Measurements from ENCODE around the gene POLR3A. TPM values are rescaled to one million over a fixed set of nuclear protein-coding genes. Genes with fewer than 3 reads are reported as not detected.

POLR3A gene
- total and polyA plus RNA-seq, 2 donors, result 5.6 to 9.4 TPM

GRCh38 chr10:78017856-78018255 is 11.5 kb downstream of the POLR3A start:
- no peak for DNase-seq (ENCODE audit: low read depth in 6 of 9, low spot score in 9 of 9)
- Histone ChIP-seq H3K9me3 (ENCODE audit: control insufficient read depth in 2 of 2, insufficient read depth in 1 of 2, low read length in 1 of 2) (no peaks in the 10 kb centered on the region), H3K36me3 (ENCODE audit: control insufficient read depth in 2 of 2, insufficient read depth in 2 of 2, low read length in 1 of 2) (peaks cover 73 to 85% of the 10 kb centered on the region in 2 donors), H3K4me1 (ENCODE audit: control insufficient read depth in 2 of 2, insufficient read depth in 2 of 2, low read length in 2 of 2) (no peaks in the 10 kb centered on the region), H3K27ac (ENCODE audit: low read depth in 1 of 2, low read length in 1 of 2) (no peak overlapping the region), H3K4me3 (ENCODE audit: low read length in 2 of 2) (no peak overlapping the region), H3K27me3 (ENCODE audit: control insufficient read depth in 2 of 2, insufficient read depth in 1 of 2, low read length in 1 of 2) (no peaks in the 10 kb centered on the region)
- 96% methylated on average over 5 of the region's 5 CpGs for WGBS

GRCh38 chr10:78015546-78015945 is 13.8 kb downstream of the POLR3A start:
- WGBS, result 96% methylated on average over 5 of the region's 5 CpGs
- H3K4me1 ChIP-seq (ENCODE audit: control insufficient read depth in 2 of 2, insufficient read depth in 2 of 2, low read length in 2 of 2), result no peaks in the 10 kb centered on the region
- DNase-seq (ENCODE audit: low read depth in 6 of 9, low spot score in 9 of 9), result no peak
- H3K27ac ChIP-seq (ENCODE audit: low read depth in 1 of 2, low read length in 1 of 2), result no peak overlapping the region
- H3K9me3 ChIP-seq (ENCODE audit: control insufficient read depth in 2 of 2, insufficient read depth in 1 of 2, low read length in 1 of 2), result no peaks in the 10 kb centered on the region
- peaks cover 75 to 84% of the 10 kb centered on the region in 2 donors for H3K36me3 ChIP-seq (ENCODE audit: control insufficient read depth in 2 of 2, insufficient read depth in 2 of 2, low read length in 1 of 2)
- H3K4me3 ChIP-seq (ENCODE audit: low read length in 2 of 2), result no peak overlapping the region
- no peaks in the 10 kb centered on the region for H3K27me3 ChIP-seq (ENCODE audit: control insufficient read depth in 2 of 2, insufficient read depth in 1 of 2, low read length in 1 of 2)

GRCh38 chr10:78013564-78013963 is 15.8 kb downstream of the POLR3A start:
- no peak for DNase-seq (ENCODE audit: low read depth in 6 of 9, low spot score in 9 of 9)
- H3K27me3 ChIP-seq (ENCODE audit: control insufficient read depth in 2 of 2, insufficient read depth in 1 of 2, low read length in 1 of 2), result no peaks in the 10 kb centered on the region
- no peak overlapping the region for H3K27ac ChIP-seq (ENCODE audit: low read depth in 1 of 2, low read length in 1 of 2)
- no peaks in the 10 kb centered on the region for H3K9me3 ChIP-seq (ENCODE audit: control insufficient read depth in 2 of 2, insufficient read depth in 1 of 2, low read length in 1 of 2)
- no peak overlapping the region for H3K4me3 ChIP-seq (ENCODE audit: low read length in 2 of 2)
- H3K4me1 ChIP-seq (ENCODE audit: control insufficient read depth in 2 of 2, insufficient read depth in 2 of 2, low read length in 2 of 2), result no peaks in the 10 kb centered on the region
- H3K36me3 ChIP-seq (ENCODE audit: control insufficient read depth in 2 of 2, insufficient read depth in 2 of 2, low read length in 1 of 2), result peaks cover 74 to 84% of the 10 kb centered on the region in 2 donors
- WGBS, result 98% methylated on average over 1 of the region's 1 CpG

GRCh38 chr10:78011065-78011464 is 18.2 kb downstream of the POLR3A start:
- H3K9me3 ChIP-seq (ENCODE audit: control insufficient read depth in 2 of 2, insufficient read depth in 1 of 2, low read length in 1 of 2), result no peaks in the 10 kb centered on the region
- peaks cover 63 to 82% of the 10 kb centered on the region in 2 donors for H3K36me3 ChIP-seq (ENCODE audit: control insufficient read depth in 2 of 2, insufficient read depth in 2 of 2, low read length in 1 of 2)
- H3K27ac ChIP-seq (ENCODE audit: low read depth in 1 of 2, low read length in 1 of 2), result no peak overlapping the region
- DNase-seq (ENCODE audit: low read depth in 6 of 9, low spot score in 9 of 9), result no peak
- no peaks in the 10 kb centered on the region for H3K27me3 ChIP-seq (ENCODE audit: control insufficient read depth in 2 of 2, insufficient read depth in 1 of 2, low read length in 1 of 2)
- 97% methylated on average over 4 of the region's 4 CpGs for WGBS
- H3K4me1 ChIP-seq (ENCODE audit: control insufficient read depth in 2 of 2, insufficient read depth in 2 of 2, low read length in 2 of 2), result no peaks in the 10 kb centered on the region
- no peak overlapping the region for H3K4me3 ChIP-seq (ENCODE audit: low read length in 2 of 2)

GRCh38 chr10:78010278-78010677 is 19.0 kb downstream of the POLR3A start:
- WGBS, result 98% methylated on average over 7 of the region's 7 CpGs
- Histone ChIP-seq H3K27ac (ENCODE audit: low read depth in 1 of 2, low read length in 1 of 2) (no peak overlapping the region), H3K9me3 (ENCODE audit: control insufficient read depth in 2 of 2, insufficient read depth in 1 of 2, low read length in 1 of 2) (no peaks in the 10 kb centered on the region), H3K36me3 (ENCODE audit: control insufficient read depth in 2 of 2, insufficient read depth in 2 of 2, low read length in 1 of 2) (peaks cover 63 to 82% of the 10 kb centered on the region in 2 donors), H3K4me1 (ENCODE audit: control insufficient read depth in 2 of 2, insufficient read depth in 2 of 2, low read length in 2 of 2) (no peaks in the 10 kb centered on the region), H3K4me3 (ENCODE audit: low read length in 2 of 2) (no peak overlapping the region), H3K27me3 (ENCODE audit: control insufficient read depth in 2 of 2, insufficient read depth in 1 of 2, low read length in 1 of 2) (no peaks in the 10 kb centered on the region)
- DNase-seq (ENCODE audit: low read depth in 6 of 9, low spot score in 9 of 9), result no peak

- no peaks in the 10 kb centered on the region for H3K27me3 ChIP-seq (ENCODE audit: control insufficient read depth in 2 of 2, insufficient read depth in 1 of 2, low read length in 1 of 2)
- H3K36me3 ChIP-seq (ENCODE audit: control insufficient read depth in 2 of 2, insufficient read depth in 2 of 2, low read length in 1 of 2), result peaks cover 69 to 81% of the 10 kb centered on the region in 2 donors
- DNase-seq (ENCODE audit: low read depth in 6 of 9, low spot score in 9 of 9), result no peak
- 98% methylated on average over 6 of the region's 6 CpGs for WGBS
- H3K4me1 ChIP-seq (ENCODE audit: control insufficient read depth in 2 of 2, insufficient read depth in 2 of 2, low read length in 2 of 2), result no peaks in the 10 kb centered on the region
- H3K9me3 ChIP-seq (ENCODE audit: control insufficient read depth in 2 of 2, insufficient read depth in 1 of 2, low read length in 1 of 2), result no peaks in the 10 kb centered on the region
- no peak overlapping the region for H3K27ac ChIP-seq (ENCODE audit: low read depth in 1 of 2, low read length in 1 of 2)
- no peak overlapping the region for H3K4me3 ChIP-seq (ENCODE audit: low read length in 2 of 2)
These were observed 19.7 kb downstream of the POLR3A start for GRCh38 chr10:78009662-78010061.

- no peak overlapping the region for H3K27ac ChIP-seq (ENCODE audit: low read depth in 1 of 2, low read length in 1 of 2)
- DNase-seq (ENCODE audit: low read depth in 6 of 9, low spot score in 9 of 9), result no peak
- WGBS, result 92% methylated on average over 1 of the region's 1 CpG
- no peaks in the 10 kb centered on the region for H3K4me1 ChIP-seq (ENCODE audit: control insufficient read depth in 2 of 2, insufficient read depth in 2 of 2, low read length in 2 of 2)
- H3K27me3 ChIP-seq (ENCODE audit: control insufficient read depth in 2 of 2, insufficient read depth in 1 of 2, low read length in 1 of 2), result no peaks in the 10 kb centered on the region
- H3K9me3 ChIP-seq (ENCODE audit: control insufficient read depth in 2 of 2, insufficient read depth in 1 of 2, low read length in 1 of 2), result no peaks in the 10 kb centered on the region
- peaks cover 79 to 85% of the 10 kb centered on the region in 2 donors for H3K36me3 ChIP-seq (ENCODE audit: control insufficient read depth in 2 of 2, insufficient read depth in 2 of 2, low read length in 1 of 2)
- no peak overlapping the region for H3K4me3 ChIP-seq (ENCODE audit: low read length in 2 of 2)
These were observed 22.1 kb downstream of the POLR3A start for GRCh38 chr10:78007172-78007571.

GRCh38 chr10:78004215-78005026 is 24.9 kb downstream of the POLR3A start:
- H3K36me3 ChIP-seq (ENCODE audit: control insufficient read depth in 2 of 2, insufficient read depth in 2 of 2, low read length in 1 of 2), result peaks cover 78 to 84% of the 10 kb centered on the region in 2 donors
- DNase-seq (ENCODE audit: low read depth in 6 of 9, low spot score in 9 of 9), result no peak
- H3K27ac ChIP-seq (ENCODE audit: low read depth in 1 of 2, low read length in 1 of 2), result no peak overlapping the region
- WGBS, result 98% methylated on average over 16 of the region's 16 CpGs
- H3K27me3 ChIP-seq (ENCODE audit: control insufficient read depth in 2 of 2, insufficient read depth in 1 of 2, low read length in 1 of 2), result no peaks in the 10 kb centered on the region
- H3K4me1 ChIP-seq (ENCODE audit: control insufficient read depth in 2 of 2, insufficient read depth in 2 of 2, low read length in 2 of 2), result no peaks in the 10 kb centered on the region
- no peak overlapping the region for H3K4me3 ChIP-seq (ENCODE audit: low read length in 2 of 2)
- no peaks in the 10 kb centered on the region for H3K9me3 ChIP-seq (ENCODE audit: control insufficient read depth in 2 of 2, insufficient read depth in 1 of 2, low read length in 1 of 2)

- peaks cover 72 to 77% of the 10 kb centered on the region in 2 donors for H3K36me3 ChIP-seq (ENCODE audit: control insufficient read depth in 2 of 2, insufficient read depth in 2 of 2, low read length in 1 of 2)
- no peak for DNase-seq (ENCODE audit: low read depth in 6 of 9, low spot score in 9 of 9)
- H3K27me3 ChIP-seq (ENCODE audit: control insufficient read depth in 2 of 2, insufficient read depth in 1 of 2, low read length in 1 of 2), result no peaks in the 10 kb centered on the region
- no peak overlapping the region for H3K4me3 ChIP-seq (ENCODE audit: low read length in 2 of 2)
- no peaks in the 10 kb centered on the region for H3K4me1 ChIP-seq (ENCODE audit: control insufficient read depth in 2 of 2, insufficient read depth in 2 of 2, low read length in 2 of 2)
- no peak overlapping the region for H3K27ac ChIP-seq (ENCODE audit: low read depth in 1 of 2, low read length in 1 of 2)
- 97% methylated on average over 4 of the region's 4 CpGs for WGBS
- no peaks in the 10 kb centered on the region for H3K9me3 ChIP-seq (ENCODE audit: control insufficient read depth in 2 of 2, insufficient read depth in 1 of 2, low read length in 1 of 2)
These were observed 26.6 kb downstream of the POLR3A start for GRCh38 chr10:78002541-78003288.

Measured in thymus (tissue), 11 donors.